HL-60/S4 treated with retinoic acid at 250 ng/mL for 4 days and 3 days (cell line): ENCODE measurements around the gene MED29.

ENCODE experiments used
- in situ Hi-C: fragments of 300-500 bp; cut with MboI; formaldehyde crosslinking; loops from 2 replicates; pipeline ENCODE4 v1.7.0; 2022; ENCODE audit warnings: low sequenced_read_pairs

Gene MED29, protein sequence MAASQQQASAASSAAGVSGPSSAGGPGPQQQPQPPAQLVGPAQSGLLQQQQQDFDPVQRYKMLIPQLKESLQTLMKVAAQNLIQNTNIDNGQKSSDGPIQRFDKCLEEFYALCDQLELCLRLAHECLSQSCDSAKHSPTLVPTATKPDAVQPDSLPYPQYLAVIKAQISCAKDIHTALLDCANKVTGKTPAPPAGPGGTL

GRCh38 chr19:39390751-39391437 lies at the start of gene MED29, which contains the start of gene PAF1:
Gene MED29, plus strand, starts transcription at chr19:39391378. Its CDS starts 45 bp downstream, at chr19:39391423.
Gene PAF1, minus strand, starts transcription at chr19:39391106. Its CDS starts 242 bp downstream, at chr19:39390864.
- in situ Hi-C loops = no loop called here

DNA sequence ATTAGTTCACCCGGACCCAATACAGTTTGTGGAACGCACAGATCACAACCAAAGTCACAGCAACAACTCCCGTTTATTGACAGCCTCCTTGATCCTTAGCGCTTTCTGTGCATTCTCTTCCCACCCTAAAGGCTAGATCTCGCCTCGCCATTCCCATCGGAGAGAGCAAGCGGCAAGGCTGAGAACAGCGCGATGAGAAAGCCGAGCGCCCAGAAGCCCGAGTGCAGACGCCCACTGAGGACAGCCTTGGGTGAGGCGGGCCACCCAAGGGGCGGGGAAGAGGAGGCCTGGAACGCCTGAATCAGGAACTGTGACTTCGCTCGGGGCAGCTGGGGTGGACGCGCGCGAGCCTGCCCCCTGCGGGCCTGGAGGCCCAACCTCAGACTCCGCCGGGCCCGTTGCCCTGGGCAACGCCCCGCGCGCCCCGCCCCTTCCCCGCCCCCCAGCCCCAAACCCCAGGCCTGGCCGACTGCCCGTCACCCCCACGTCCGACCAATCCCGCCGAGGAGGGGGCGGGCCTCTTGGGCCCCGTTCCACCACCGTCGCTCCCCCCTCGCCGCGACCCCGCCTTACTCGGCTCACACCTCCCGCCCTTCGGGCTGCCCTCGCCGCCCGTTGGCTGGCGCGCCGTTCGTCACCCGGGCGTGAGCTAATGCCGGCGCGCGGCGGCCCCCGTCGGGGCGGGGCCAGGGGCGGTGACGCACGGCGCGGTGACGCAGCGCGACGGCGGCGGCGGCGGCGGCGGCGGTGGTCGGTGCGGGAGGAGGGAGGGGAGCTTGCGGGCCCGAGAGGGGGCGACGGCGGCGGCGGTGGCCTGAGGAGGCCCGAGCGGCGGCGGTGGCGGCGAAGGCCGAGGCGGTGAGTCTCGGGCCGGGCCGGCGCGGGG lies 49.2 kb upstream of the MED29 start, which contains the start of gene SAMD4B:
Gene SAMD4B (plus strand): TSS at position 703 of the 886 bp plus-strand sequence. CDS start 14,473 bp downstream, outside the sequence.
- in situ Hi-C loops = no loop called here

GRCh38 chr19:39342647-39343305 lies 48.4 kb upstream of the MED29 start:
- in situ Hi-C loops = no loop called here

- in situ Hi-C loops = no loop called here
These were observed 45.2 kb upstream of the MED29 start for GRCh38 chr19:39345956-39346355.

DNA sequence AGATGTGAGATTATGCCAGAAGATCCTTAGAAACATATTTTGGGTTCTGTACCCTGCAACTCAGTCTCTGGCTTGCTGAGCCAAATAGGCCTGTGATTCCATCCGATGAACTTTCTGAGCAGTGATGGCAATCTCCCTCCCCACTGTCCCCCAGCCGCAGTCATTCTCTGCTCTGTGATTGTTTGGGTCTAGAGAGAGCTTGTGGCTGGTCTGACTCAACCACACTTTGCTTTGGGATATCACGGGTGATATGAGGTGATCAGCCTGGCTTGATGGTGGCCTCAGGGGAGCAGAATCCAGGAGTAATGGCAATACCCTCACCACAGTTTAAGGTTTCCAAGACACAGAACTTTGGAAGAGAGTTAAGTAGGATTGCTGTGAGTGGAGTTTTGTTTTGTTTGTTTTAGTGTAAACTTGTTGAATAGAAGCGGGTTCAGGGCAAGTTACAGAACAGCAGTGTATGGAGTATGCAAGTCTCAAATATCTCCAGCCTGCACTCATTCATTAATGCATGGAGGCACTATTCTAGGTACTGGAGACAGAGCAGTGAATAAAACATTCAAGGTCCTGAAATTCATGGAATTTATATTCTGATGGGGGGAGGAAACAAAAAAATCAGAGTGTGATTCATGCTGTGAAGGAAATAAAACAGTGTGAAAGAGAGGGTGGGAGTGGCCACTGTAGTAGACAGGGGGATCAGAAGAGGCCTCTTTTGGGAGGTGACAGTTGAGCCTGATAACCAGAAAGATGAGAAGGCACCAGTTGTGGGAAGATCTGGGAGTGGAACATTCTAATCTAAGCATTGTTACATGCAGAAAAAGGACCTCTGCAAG lies 43.6 kb upstream of the MED29 start:
- in situ Hi-C loops = no loop called here

GRCh38 chr19:39349326-39349725 lies 41.9 kb upstream of the MED29 start:
- in situ Hi-C loops = no loop called here

DNA sequence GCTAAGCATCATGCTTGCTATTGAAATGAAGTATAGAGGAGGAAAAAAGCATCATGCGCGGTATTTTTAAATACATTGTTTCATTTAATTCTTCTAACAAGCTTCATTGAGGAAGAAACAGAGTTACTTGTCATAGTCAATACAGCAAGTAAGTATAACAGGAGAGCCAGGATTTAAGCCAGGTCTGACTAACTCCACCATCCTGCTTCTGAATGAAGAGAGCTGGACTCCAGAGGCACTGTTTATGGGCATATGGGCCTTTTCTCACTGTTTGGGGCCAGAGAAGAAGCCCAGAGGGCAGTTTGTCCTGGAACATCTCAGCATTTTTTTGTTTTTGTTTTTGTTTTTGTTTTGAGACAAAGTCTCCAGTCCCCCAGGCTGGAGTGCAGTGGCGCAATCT lies 41.0 kb upstream of the MED29 start:
- in situ Hi-C loops = no loop called here

GRCh38 chr19:39351537-39352064 lies 39.6 kb upstream of the MED29 start:
- in situ Hi-C loops = no loop called here

- in situ Hi-C loops = no loop called here
These were observed 38.6 kb upstream of the MED29 start for GRCh38 chr19:39352381-39353255.

DNA sequence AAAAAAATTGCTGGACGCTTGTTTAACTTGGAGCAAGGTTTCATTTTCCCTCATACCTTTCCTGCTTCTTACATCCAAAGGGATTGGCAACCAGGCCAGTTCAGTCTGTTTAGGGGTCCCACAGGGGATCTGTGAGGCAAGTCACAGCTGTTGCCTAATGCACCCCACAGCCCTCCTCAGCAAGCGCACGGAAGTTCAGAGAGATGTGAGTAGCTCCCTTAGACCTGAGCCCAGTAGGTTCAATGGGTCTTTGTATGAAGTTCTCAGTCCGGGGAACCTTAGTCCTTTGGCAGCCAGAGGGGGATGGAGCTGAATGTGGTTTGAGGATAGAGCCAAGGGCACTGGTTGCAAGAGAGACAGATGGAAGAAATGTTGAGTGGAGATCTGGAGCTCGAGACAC lies 35.9 kb upstream of the MED29 start:
- in situ Hi-C loops = no loop called here

GRCh38 chr19:39356073-39356472 lies 35.1 kb upstream of the MED29 start:
- in situ Hi-C loops = no loop called here

- in situ Hi-C loops = no loop called here
These were observed 34.5 kb upstream of the MED29 start for GRCh38 chr19:39356647-39357046.

DNA sequence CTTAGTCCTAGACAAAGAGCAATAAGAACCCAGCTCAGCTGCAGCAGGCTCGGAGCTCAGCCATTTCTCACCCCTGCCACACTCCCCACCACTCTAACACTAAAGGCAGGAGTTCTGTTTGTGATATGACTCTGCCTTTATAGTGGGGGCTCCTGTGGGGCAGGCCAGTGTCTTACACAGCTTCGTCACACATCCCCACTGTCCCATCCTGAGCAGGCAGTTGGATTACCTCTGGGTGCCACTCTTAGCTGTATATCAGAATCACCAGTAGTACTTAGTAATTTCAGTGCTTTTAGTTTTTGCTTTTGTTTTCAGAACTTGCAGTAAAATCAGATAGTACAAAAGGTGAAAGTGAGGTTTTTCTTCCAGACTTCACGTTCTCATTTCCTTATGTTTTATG lies 32.2 kb upstream of the MED29 start:
- in situ Hi-C loops = no loop called here

- in situ Hi-C loops = no loop called here
These were observed 30.6 kb upstream of the MED29 start for GRCh38 chr19:39360599-39360998.

DNA sequence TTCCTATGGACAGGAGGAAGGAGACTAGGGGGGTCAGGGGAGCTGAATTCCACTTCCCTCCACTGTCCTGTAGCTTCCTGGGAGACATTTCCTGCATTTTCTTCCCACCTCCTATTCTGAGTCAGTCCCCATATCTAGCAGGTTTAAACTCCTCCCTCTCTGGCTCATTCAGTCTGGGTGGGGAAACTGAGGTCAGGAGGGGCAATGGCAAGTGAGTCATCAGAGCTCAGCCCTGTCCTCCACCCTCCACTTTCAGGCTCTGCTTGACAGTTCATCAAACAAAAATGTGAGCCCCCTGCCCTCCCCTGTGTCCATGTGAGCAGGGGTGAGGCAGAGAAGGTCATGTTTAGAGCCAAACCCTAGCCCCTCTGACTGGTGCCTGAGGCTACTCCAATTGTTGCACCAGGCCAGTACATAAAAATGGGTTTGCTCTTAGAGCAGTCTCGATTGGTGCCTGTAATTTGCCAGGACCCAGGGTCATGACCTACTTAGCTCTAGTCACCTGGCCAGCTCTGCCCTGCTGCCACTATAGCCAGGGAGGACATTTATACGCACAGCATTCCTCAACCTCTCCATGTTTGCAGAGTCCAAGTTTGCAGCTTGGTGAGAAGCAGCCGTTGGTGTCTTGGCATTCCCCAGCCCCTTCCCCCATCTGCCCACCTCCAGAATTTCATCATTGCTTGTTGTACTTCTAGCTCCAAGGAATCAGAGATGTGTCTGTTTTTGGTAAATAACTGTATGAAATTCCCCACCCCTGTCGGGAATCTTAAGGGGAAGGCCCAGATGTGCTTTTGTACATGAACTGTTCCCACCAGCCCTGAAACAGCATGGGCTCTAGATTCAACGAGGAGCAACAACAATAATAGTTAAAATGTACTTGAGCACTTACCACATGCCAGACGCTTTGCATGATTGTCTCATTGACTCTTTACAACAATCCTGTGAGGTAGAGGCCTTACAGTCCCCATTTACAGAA lies 28.2 kb upstream of the MED29 start:
- in situ Hi-C loops = no loop called here

- in situ Hi-C loops = no loop called here
These were observed 27.2 kb upstream of the MED29 start for GRCh38 chr19:39363901-39364457.

- in situ Hi-C loops = no loop called here
These were observed 25.6 kb upstream of the MED29 start for GRCh38 chr19:39365531-39365930.
